ENCODE data around the gene KANK4. TPM values are rescaled to one million over a fixed set of nuclear protein-coding genes. Genes with fewer than 3 reads are reported as not detected.

KANK4 gene
- total RNA-seq, 2 donors from 2014 or later = not detected

DNA sequence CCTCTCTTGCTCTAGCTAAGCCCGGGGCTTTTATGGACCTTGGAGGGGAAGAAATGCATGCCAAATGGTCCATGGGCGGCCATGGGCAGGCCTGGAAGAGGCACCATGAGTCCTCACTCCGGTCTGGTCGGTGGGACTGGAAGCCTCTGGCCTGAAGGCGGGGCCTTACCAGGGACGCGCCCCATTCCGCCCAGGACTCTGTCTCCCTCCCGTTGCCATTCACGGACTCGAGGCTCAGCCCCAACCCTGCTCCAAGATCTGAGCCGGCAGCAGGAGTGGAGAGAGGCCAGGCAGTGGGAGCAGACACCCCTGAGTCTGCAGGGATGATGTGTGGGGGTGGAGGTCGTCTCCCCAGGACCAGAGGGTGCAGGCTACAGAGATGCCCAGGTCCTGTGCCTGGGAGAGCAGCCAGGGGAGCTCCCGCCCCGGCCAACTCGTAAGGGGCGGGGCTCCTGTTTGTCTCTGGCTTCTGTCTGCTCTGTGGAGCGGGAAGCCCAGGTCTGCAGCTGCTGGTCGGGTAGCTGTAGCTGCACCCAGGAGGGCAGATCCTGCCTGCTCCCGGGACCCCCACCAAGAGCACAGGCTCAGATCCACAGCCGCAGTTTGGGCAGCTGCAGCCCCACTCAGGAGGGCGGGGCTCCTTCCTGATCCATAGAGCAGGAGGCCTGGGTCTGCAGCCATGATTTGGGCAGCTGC, 8.3 kb upstream of the KANK4 start:
- no peaks in the 10 kb centered on the region for H3K27me3 Mint-ChIP-seq (ENCODE audit: low read depth)
- H3K4me3 Mint-ChIP-seq = no peak overlapping the region
- no peaks in the 10 kb centered on the region for H3K4me1 Mint-ChIP-seq (ENCODE audit: low read depth)
- no peaks in the 10 kb centered on the region for H3K36me3 Mint-ChIP-seq (ENCODE audit: insufficient read depth in 2 of 2)
- H3K27ac Mint-ChIP-seq = no peak overlapping the region
- ATAC-seq (replicated peaks in 1 of 2) (no peak), DNase-seq (no peak)
- H3K9me3 Mint-ChIP-seq = peaks cover 0 to 3% of the 10 kb centered on the region in 2 donors

DNA sequence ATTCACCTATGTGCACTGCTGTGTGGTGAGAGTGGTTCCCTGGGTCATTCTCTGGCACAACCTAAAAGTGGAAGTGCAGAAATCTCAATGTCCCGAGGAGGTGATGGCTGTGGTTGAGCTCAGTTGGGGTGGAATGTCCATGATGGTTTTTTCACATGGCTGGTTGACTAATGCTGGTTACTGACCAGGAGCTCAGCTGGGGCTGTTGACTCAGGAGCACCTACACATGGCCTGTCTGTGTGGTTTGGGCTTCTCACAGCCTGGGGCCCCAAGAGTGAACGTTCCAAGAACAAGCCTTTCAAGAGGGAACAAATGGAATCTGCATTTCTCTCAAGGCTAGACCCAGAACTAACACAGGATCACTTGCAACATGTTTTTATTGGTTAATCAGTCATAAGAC, 6.4 kb upstream of the KANK4 start:
- peaks cover 5% of the 10 kb centered on the region for H3K4me1 Mint-ChIP-seq (ENCODE audit: low read depth)
- ATAC-seq (replicated peaks in 1 of 2) = no peak
- H3K4me3 Mint-ChIP-seq = no peak overlapping the region
- peaks cover 7% of the 10 kb centered on the region for H3K27me3 Mint-ChIP-seq (ENCODE audit: low read depth)
- DNase-seq = no peak
- no peaks in the 10 kb centered on the region for H3K9me3 Mint-ChIP-seq
- H3K36me3 Mint-ChIP-seq (ENCODE audit: insufficient read depth in 2 of 2) = no peaks in the 10 kb centered on the region
- H3K27ac Mint-ChIP-seq = no peak overlapping the region

GRCh38 chr1:62325081-62325480, 5.8 kb upstream of the KANK4 start:
- H3K9me3 Mint-ChIP-seq = no peaks in the 10 kb centered on the region
- peaks cover 13% of the 10 kb centered on the region for H3K27me3 Mint-ChIP-seq (ENCODE audit: low read depth)
- peaks cover 5% of the 10 kb centered on the region for H3K4me1 Mint-ChIP-seq (ENCODE audit: low read depth)
- no peak for ATAC-seq (replicated peaks in 1 of 2)
- no peak for DNase-seq
- H3K4me3 Mint-ChIP-seq = no peak overlapping the region
- H3K36me3 Mint-ChIP-seq (ENCODE audit: insufficient read depth in 2 of 2) = no peaks in the 10 kb centered on the region
- H3K27ac Mint-ChIP-seq = no peak overlapping the region

DNA sequence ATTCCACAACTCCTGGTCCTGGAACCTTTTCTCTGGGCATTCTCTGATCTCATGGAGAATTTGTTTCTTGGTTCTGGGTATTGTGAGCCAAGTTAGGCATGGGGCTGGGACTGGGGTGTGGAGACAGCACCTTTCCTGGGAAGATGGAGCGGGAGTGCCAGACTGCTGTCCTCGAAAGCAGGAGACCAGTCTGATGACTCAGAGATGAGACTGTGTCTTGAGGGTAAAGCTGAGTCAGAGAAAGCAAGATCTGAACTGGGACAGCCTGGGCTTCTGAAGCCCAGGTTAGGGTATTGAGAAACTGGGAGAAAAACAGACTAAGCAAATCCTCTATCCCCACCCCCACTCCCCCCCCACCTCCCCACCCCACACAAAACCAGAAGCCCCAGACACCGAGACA, 2.2 kb upstream of the KANK4 start:
- Mint-ChIP-seq H3K4me3 (no peak overlapping the region), H3K27me3 (ENCODE audit: low read depth) (peaks cover 32% of the 10 kb centered on the region), H3K36me3 (ENCODE audit: insufficient read depth in 2 of 2) (no peaks in the 10 kb centered on the region), H3K9me3 (no peaks in the 10 kb centered on the region), H3K27ac (no peak overlapping the region), H3K4me1 (ENCODE audit: low read depth) (peaks cover 5% of the 10 kb centered on the region)
- peak in 1 of 2 donors; percentile 51 for ATAC-seq (replicated peaks in 1 of 2)
- no peak for DNase-seq

GRCh38 chr1:62318320-62318755, 896 bp downstream of the KANK4 start:
- no peak for ATAC-seq (replicated peaks in 1 of 2)
- peaks cover 5% of the 10 kb centered on the region for H3K4me1 Mint-ChIP-seq (ENCODE audit: low read depth)
- peak overlapping the region in 1 of 2 donors; percentile 43 for H3K4me3 Mint-ChIP-seq
- H3K27ac Mint-ChIP-seq = no peak overlapping the region
- peaks cover 45% of the 10 kb centered on the region for H3K27me3 Mint-ChIP-seq (ENCODE audit: low read depth)
- no peaks in the 10 kb centered on the region for H3K36me3 Mint-ChIP-seq (ENCODE audit: insufficient read depth in 2 of 2)
- DNase-seq = no peak
- H3K9me3 Mint-ChIP-seq = no peaks in the 10 kb centered on the region

DNA sequence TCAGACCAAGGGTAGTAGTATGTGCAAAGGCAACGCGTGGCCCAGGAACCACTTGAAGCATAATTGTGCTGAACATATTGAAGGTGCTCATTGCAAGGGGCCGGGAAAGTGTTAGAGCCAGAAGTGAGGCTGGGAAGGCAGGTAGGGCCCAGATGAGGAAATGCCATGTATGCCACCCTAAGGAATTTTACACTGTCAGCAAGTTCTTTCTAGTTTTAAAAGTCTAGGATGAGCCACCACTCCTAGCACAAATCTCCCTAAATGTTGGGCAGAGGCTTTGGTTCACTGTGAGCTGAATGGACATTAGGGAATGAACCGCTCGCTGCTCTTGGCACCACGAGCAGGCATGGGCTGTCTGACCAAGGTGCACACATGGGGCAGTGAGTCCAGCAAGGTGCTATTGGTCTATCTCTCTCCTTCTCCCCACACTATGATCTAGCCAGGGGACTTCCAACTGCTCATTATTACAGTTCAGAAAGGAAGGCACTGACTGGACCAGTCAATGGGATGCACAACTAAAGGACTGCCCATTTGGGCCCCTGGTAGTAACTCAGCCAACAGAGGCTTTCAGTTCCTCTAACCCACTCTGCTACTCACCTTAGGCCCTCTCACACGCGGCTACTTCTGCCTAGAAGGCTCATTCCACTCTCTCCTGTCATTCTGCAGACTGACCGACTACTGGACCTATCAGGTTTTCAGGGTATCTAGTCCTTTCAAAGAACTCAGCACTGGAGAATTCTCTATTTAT, 2.0 kb downstream of the KANK4 start:
- DNase-seq = no peak
- Mint-ChIP-seq H3K27ac (no peak overlapping the region), H3K27me3 (ENCODE audit: low read depth) (peaks cover 42% of the 10 kb centered on the region), H3K4me1 (ENCODE audit: low read depth) (peaks cover 5% of the 10 kb centered on the region), H3K9me3 (no peaks in the 10 kb centered on the region), H3K36me3 (ENCODE audit: insufficient read depth in 2 of 2) (no peaks in the 10 kb centered on the region), H3K4me3 (no peak overlapping the region)
- ATAC-seq (replicated peaks in 1 of 2) = no peak

- Mint-ChIP-seq H3K36me3 (ENCODE audit: insufficient read depth in 2 of 2) (no peaks in the 10 kb centered on the region), H3K4me3 (no peak overlapping the region), H3K9me3 (no peaks in the 10 kb centered on the region), H3K27me3 (ENCODE audit: low read depth) (peaks cover 39% of the 10 kb centered on the region), H3K27ac (no peak overlapping the region), H3K4me1 (ENCODE audit: low read depth) (peaks cover under 1% of the 10 kb centered on the region)
- no peak for ATAC-seq (replicated peaks in 1 of 2)
- no peak for DNase-seq
These were observed 3.1 kb downstream of the KANK4 start for GRCh38 chr1:62316135-62316534.

DNA sequence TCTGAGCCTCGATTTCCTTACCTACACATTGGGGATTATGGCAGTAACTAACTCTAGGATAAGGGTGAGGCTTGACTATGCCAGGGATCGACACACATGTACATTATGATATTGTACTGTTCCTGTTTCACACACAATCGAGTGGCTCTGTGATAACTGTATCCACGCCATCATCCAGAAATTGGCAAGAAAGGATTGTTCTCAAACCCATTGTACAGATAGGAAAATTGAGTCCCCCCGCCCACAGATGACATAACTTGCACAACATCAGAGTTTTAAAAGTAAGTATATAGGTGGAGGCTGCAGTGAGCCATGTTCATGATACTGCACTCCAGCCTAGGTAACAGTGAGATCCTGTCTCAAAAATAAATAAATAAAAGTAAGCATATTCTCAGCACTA, 3.8 kb downstream of the KANK4 start:
- no peak overlapping the region for H3K27ac Mint-ChIP-seq
- ATAC-seq (replicated peaks in 1 of 2) = no peak
- H3K4me3 Mint-ChIP-seq = no peak overlapping the region
- no peaks in the 10 kb centered on the region for H3K4me1 Mint-ChIP-seq (ENCODE audit: low read depth)
- H3K27me3 Mint-ChIP-seq (ENCODE audit: low read depth) = peaks cover 35% of the 10 kb centered on the region
- H3K36me3 Mint-ChIP-seq (ENCODE audit: insufficient read depth in 2 of 2) = no peaks in the 10 kb centered on the region
- DNase-seq = no peak
- no peaks in the 10 kb centered on the region for H3K9me3 Mint-ChIP-seq

- Mint-ChIP-seq H3K27ac (no peak overlapping the region), H3K4me1 (ENCODE audit: low read depth) (no peaks in the 10 kb centered on the region), H3K4me3 (no peak overlapping the region), H3K9me3 (no peaks in the 10 kb centered on the region), H3K36me3 (ENCODE audit: insufficient read depth in 2 of 2) (no peaks in the 10 kb centered on the region), H3K27me3 (ENCODE audit: low read depth) (peaks cover 28% of the 10 kb centered on the region)
- ATAC-seq (replicated peaks in 1 of 2) (no peak), DNase-seq (no peak)
These were observed 4.5 kb downstream of the KANK4 start for GRCh38 chr1:62314454-62315350.

GRCh38 chr1:62312698-62313097, 6.5 kb downstream of the KANK4 start:
- no peaks in the 10 kb centered on the region for H3K4me1 Mint-ChIP-seq (ENCODE audit: low read depth)
- H3K27me3 Mint-ChIP-seq (ENCODE audit: low read depth) = peaks cover 17% of the 10 kb centered on the region
- H3K36me3 Mint-ChIP-seq (ENCODE audit: insufficient read depth in 2 of 2) = no peaks in the 10 kb centered on the region
- ATAC-seq (replicated peaks in 1 of 2) (no peak), DNase-seq (no peak)
- H3K4me3 Mint-ChIP-seq = no peak overlapping the region
- H3K27ac Mint-ChIP-seq = no peak overlapping the region
- no peaks in the 10 kb centered on the region for H3K9me3 Mint-ChIP-seq

- H3K4me3 Mint-ChIP-seq = no peak overlapping the region
- ATAC-seq (replicated peaks in 1 of 2) = no peak
- no peaks in the 10 kb centered on the region for H3K9me3 Mint-ChIP-seq
- no peak overlapping the region for H3K27ac Mint-ChIP-seq
- H3K4me1 Mint-ChIP-seq (ENCODE audit: low read depth) = no peaks in the 10 kb centered on the region
- no peaks in the 10 kb centered on the region for H3K36me3 Mint-ChIP-seq (ENCODE audit: insufficient read depth in 2 of 2)
- H3K27me3 Mint-ChIP-seq (ENCODE audit: low read depth) = peaks cover 13% of the 10 kb centered on the region
- DNase-seq = no peak
These were observed 7.7 kb downstream of the KANK4 start for GRCh38 chr1:62311473-62311943.

- H3K27ac Mint-ChIP-seq = no peak overlapping the region
- no peaks in the 10 kb centered on the region for H3K9me3 Mint-ChIP-seq
- peaks cover under 1% of the 10 kb centered on the region for H3K27me3 Mint-ChIP-seq (ENCODE audit: low read depth)
- no peak overlapping the region for H3K4me3 Mint-ChIP-seq
- H3K4me1 Mint-ChIP-seq (ENCODE audit: low read depth) = no peaks in the 10 kb centered on the region
- H3K36me3 Mint-ChIP-seq (ENCODE audit: insufficient read depth in 2 of 2) = no peaks in the 10 kb centered on the region
- ATAC-seq (replicated peaks in 1 of 2) = no peak
- no peak for DNase-seq
These were observed 9.3 kb downstream of the KANK4 start for GRCh38 chr1:62309906-62310305.

- Mint-ChIP-seq H3K27me3 (ENCODE audit: low read depth) (no peaks in the 10 kb centered on the region), H3K9me3 (no peaks in the 10 kb centered on the region), H3K27ac (no peak overlapping the region), H3K4me1 (ENCODE audit: low read depth) (no peaks in the 10 kb centered on the region), H3K4me3 (no peak overlapping the region), H3K36me3 (ENCODE audit: insufficient read depth in 2 of 2) (no peaks in the 10 kb centered on the region)
- ATAC-seq (replicated peaks in 1 of 2) (no peak), DNase-seq (no peak)
These were observed 10.6 kb downstream of the KANK4 start for GRCh38 chr1:62308606-62309005.
